Suprapubic skin (tissue), 4 donors: Measurements from ENCODE around the gene SKAP2. TPM values are rescaled to one million over a fixed set of nuclear protein-coding genes. Genes with fewer than 3 reads are reported as not detected.
A peak's percentile ranks its signal among the peaks of the same experiment; 100 is the strongest.

Experiments used
- DNase-seq, 2 donors: peaks; one replicate each; pipeline ENCODE4 v3.0.0-alpha.2; 2019; ENCODE audit warnings: low spot score in 2 of 2
- H3K27ac ChIP-seq: fragments of 200-600 bp; sonication (generic); one replicate; pipeline ENCODE4 v1.5.1; 2019
- H3K27me3 ChIP-seq: fragments of 200-600 bp; sonication (generic); one replicate; pipeline ENCODE4 v1.5.1; 2019
- H3K36me3 ChIP-seq: fragments of 200-600 bp; sonication (generic); one replicate; pipeline ENCODE4 v1.5.1; 2019
- H3K4me1 ChIP-seq: fragments of 200-600 bp; sonication (generic); one replicate; pipeline ENCODE4 v1.5.1; 2019
- H3K4me3 ChIP-seq: fragments of 200-600 bp; sonication (generic); one replicate; pipeline ENCODE4 v1.5.1; 2019; ENCODE audit warnings: mild to moderate bottlenecking
- H3K9me3 ChIP-seq: fragments of 200-600 bp; sonication (generic); one replicate; pipeline ENCODE4 v1.5.1; 2019
- EP300 ChIP-seq: sonication (generic); formaldehyde crosslinking; IDR thresholded peaks from one replicate; pipeline ENCODE4 v1.6.1; 2017; ENCODE audit warnings: antibody characterized with exemption
- POLR2A ChIP-seq, 2 donors: fragments of 450-650 bp; IDR thresholded peaks; one replicate each; pipeline ENCODE4 v1.6.1; 2017; ENCODE audit warnings: antibody characterized with exemption in 2 of 2, mild to moderate bottlenecking in 2 of 2, moderate library complexity in 2 of 2
- POLR2AphosphoS5 ChIP-seq, 3 donors: sonication (generic); formaldehyde crosslinking; IDR thresholded peaks; one replicate each; pipeline ENCODE4 v1.6.1; 2017; ENCODE audit warnings: antibody characterized with exemption in 3 of 3
- WGBS: methylation state at CpG from one replicate; pipeline ENCODE4 v1.1.5; 2018; 5-methylcytosine and 5-hydroxymethylcytosine counted together
- total RNA-seq, 4 donors: library from RNA; depleted of rRNA; stranded (reverse); fragments of >200 nt; gene quantifications; one replicate each; pipeline ENCODE4 v1.1.0, GENCODE V29; 2016
- TF ChIP-seq, protein P1 (sequence below), 2 donors: fragments of 200-600 bp in 1 of 2; fragments of 450-650 bp in 1 of 2; sonication (generic) in 1 of 2; IDR thresholded peaks; one replicate each; pipeline ENCODE4 v1.5.1; 2016 to 2019; ENCODE audit warnings: antibody characterized with exemption in 2 of 2, mild to moderate bottlenecking in 1 of 2, moderate library complexity in 1 of 2

The SKAP2 gene
- total RNA-seq, 4 donors from 2014 or later, result 21.3 to 34.4 (median 23.9) TPM

GRCh38 chr7:26681819-26682418, 182.5 kb downstream of the SKAP2 start:
- Histone ChIP-seq H3K9me3 (no peaks in the 10 kb centered on the region), H3K36me3 (no peaks in the 10 kb centered on the region), H3K27ac (no peak overlapping the region), H3K4me1 (peaks cover 5% of the 10 kb centered on the region), H3K27me3 (no peaks in the 10 kb centered on the region), H3K4me3 (no peak overlapping the region)
- WGBS, result 55% methylated on average over 3 of the region's 3 CpGs
- DNase-seq, result no peak
- TF ChIP-seq EP300, result no peak
- TF ChIP-seq, protein P1, sequence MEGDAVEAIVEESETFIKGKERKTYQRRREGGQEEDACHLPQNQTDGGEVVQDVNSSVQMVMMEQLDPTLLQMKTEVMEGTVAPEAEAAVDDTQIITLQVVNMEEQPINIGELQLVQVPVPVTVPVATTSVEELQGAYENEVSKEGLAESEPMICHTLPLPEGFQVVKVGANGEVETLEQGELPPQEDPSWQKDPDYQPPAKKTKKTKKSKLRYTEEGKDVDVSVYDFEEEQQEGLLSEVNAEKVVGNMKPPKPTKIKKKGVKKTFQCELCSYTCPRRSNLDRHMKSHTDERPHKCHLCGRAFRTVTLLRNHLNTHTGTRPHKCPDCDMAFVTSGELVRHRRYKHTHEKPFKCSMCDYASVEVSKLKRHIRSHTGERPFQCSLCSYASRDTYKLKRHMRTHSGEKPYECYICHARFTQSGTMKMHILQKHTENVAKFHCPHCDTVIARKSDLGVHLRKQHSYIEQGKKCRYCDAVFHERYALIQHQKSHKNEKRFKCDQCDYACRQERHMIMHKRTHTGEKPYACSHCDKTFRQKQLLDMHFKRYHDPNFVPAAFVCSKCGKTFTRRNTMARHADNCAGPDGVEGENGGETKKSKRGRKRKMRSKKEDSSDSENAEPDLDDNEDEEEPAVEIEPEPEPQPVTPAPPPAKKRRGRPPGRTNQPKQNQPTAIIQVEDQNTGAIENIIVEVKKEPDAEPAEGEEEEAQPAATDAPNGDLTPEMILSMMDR (IDR thresholded peaks at IDR 0.05), result peak; percentile 38 to 76

GRCh38 chr7:26680587-26680986, 183.8 kb downstream of the SKAP2 start:
- WGBS, result 97% methylated on average over 1 of the region's 1 CpG
- no peak for DNase-seq
- no peaks in the 10 kb centered on the region for H3K27me3 ChIP-seq

GRCh38 chr7:26675143-26675887, 189.1 kb downstream of the SKAP2 start:
- Histone ChIP-seq H3K4me1 (no peaks in the 10 kb centered on the region), H3K9me3 (no peaks in the 10 kb centered on the region), H3K27me3 (no peaks in the 10 kb centered on the region), H3K27ac (no peak overlapping the region), H3K36me3 (no peaks in the 10 kb centered on the region), H3K4me3 (no peak overlapping the region)
- no peak for DNase-seq
- WGBS, result 93% methylated on average over 4 of the region's 4 CpGs
- TF ChIP-seq POLR2A (IDR thresholded peaks at IDR 0.05) (no peak), EP300 (no peak), POLR2AphosphoS5 (IDR thresholded peaks at IDR 0.05) (no peak)
- TF ChIP-seq, protein P1 (IDR thresholded peaks at IDR 0.05), result no peak

More at GRCh38 chr7:26680587-26680986, 183.8 kb downstream of the SKAP2 start:
- H3K9me3 ChIP-seq, result no peaks in the 10 kb centered on the region
- H3K36me3 ChIP-seq, result no peaks in the 10 kb centered on the region
- TF ChIP-seq POLR2AphosphoS5 (IDR thresholded peaks at IDR 0.05) (no peak), EP300 (no peak), POLR2A (IDR thresholded peaks at IDR 0.05) (no peak)
- TF ChIP-seq, protein P1 (IDR thresholded peaks at IDR 0.05), result no peak
- no peaks in the 10 kb centered on the region for H3K4me1 ChIP-seq
- H3K27ac ChIP-seq, result no peak overlapping the region
- no peak overlapping the region for H3K4me3 ChIP-seq

- no peak for DNase-seq
- Histone ChIP-seq H3K9me3 (no peaks in the 10 kb centered on the region), H3K4me3 (no peak overlapping the region), H3K27ac (no peak overlapping the region), H3K36me3 (no peaks in the 10 kb centered on the region), H3K27me3 (no peaks in the 10 kb centered on the region), H3K4me1 (no peaks in the 10 kb centered on the region)
- 94% methylated on average over 4 of the region's 4 CpGs for WGBS
- TF ChIP-seq EP300 (no peak), POLR2AphosphoS5 (IDR thresholded peaks at IDR 0.05) (no peak), POLR2A (IDR thresholded peaks at IDR 0.05) (no peak)
- TF ChIP-seq, protein P1 (IDR thresholded peaks at IDR 0.05), result no peak
Observed at GRCh38 chr7:26673858-26674257, 190.5 kb downstream of the SKAP2 start.

- no peaks in the 10 kb centered on the region for H3K9me3 ChIP-seq
- no peak for TF ChIP-seq POLR2AphosphoS5 (IDR thresholded peaks at IDR 0.05)
- no peak for TF ChIP-seq EP300
- TF ChIP-seq POLR2A (IDR thresholded peaks at IDR 0.05), result no peak
- TF ChIP-seq, protein P1 (IDR thresholded peaks at IDR 0.05), result no peak
- no peaks in the 10 kb centered on the region for H3K27me3 ChIP-seq
- DNase-seq, result no peak
- no peak overlapping the region for H3K4me3 ChIP-seq
- H3K36me3 ChIP-seq, result no peaks in the 10 kb centered on the region
- 89% methylated on average over 2 of the region's 2 CpGs for WGBS
- H3K4me1 ChIP-seq, result no peaks in the 10 kb centered on the region
- H3K27ac ChIP-seq, result no peak overlapping the region
Observed at GRCh38 chr7:26673271-26673670, 191.1 kb downstream of the SKAP2 start.
